GM12891 (cell line): ENCODE measurements around the gene PTCSC3.

Experiments used
- DNase-seq: peaks from one replicate; pipeline ENCODE4 v3.0.0; 2011; ENCODE audit warnings: low spot score; ENCODE audit not compliant: insufficient read length
- FAIRE-seq: peaks from 2 replicates; lab custom pipeline; 2011; peaks lifted over from hg19 to GRCh38; lab: Jason Lieb, UNC
- PAX5 ChIP-seq: IDR thresholded peaks from 2 replicates; pipeline ENCODE4 v1.6.1; 2011; ENCODE audit warnings: low read length, moderate library complexity, mild to moderate bottlenecking; ENCODE audit not compliant: insufficient read depth, severe bottlenecking
- POLR2A ChIP-seq: IDR thresholded peaks from 2 replicates; pipeline ENCODE4 v1.6.1; 2011; ENCODE audit warnings: low read depth, low read length, control low read depth
- POLR2AphosphoS5 ChIP-seq: IDR thresholded peaks from 2 replicates; pipeline ENCODE4 v1.6.1; 2011; ENCODE audit warnings: low read depth, low read length, control low read depth
- POU2F2 ChIP-seq: IDR thresholded peaks from 2 replicates; pipeline ENCODE4 v1.6.1; 2011; ENCODE audit warnings: low read depth, mild to moderate bottlenecking, control low read depth, low read length, moderate library complexity
- SPI1 ChIP-seq: IDR thresholded peaks from 2 replicates; pipeline ENCODE4 v1.6.1; 2011; ENCODE audit warnings: low read depth, low read length, control low read depth
- TAF1 ChIP-seq: IDR thresholded peaks from 2 replicates; pipeline ENCODE4 v1.6.1; 2011; ENCODE audit warnings: low read depth, low read length, control low read depth

The PTCSC3 gene

GRCh38 chr14:36174767-36175424, 1.6 kb downstream of the PTCSC3 start:
- DNase-seq = no peak
- TF ChIP-seq POU2F2 (no peak), PAX5 (no peak), TAF1 (no peak), SPI1 (no peak), POLR2A (no peak), POLR2AphosphoS5 (no peak)
- no peak for FAIRE-seq

- DNase-seq (no peak), FAIRE-seq (no peak)
- TF ChIP-seq PAX5 = no peak
- TF ChIP-seq SPI1 = no peak
- TF ChIP-seq POLR2AphosphoS5 = no peak
- no peak for TF ChIP-seq TAF1
- TF ChIP-seq POLR2A = no peak
- TF ChIP-seq POU2F2 = no peak
Observed at GRCh38 chr14:36173161-36173560, 3.4 kb downstream of the PTCSC3 start.

GRCh38 chr14:36171607-36172006, 4.9 kb downstream of the PTCSC3 start:
- no peak for TF ChIP-seq POLR2AphosphoS5
- TF ChIP-seq POU2F2 = no peak
- TF ChIP-seq POLR2A = no peak
- no peak for TF ChIP-seq TAF1
- TF ChIP-seq PAX5 = no peak
- no peak for TF ChIP-seq SPI1
- FAIRE-seq = no peak
- DNase-seq = no peak

GRCh38 chr14:36167431-36167830, 9.1 kb downstream of the PTCSC3 start:
- DNase-seq (no peak), FAIRE-seq (no peak)
- TF ChIP-seq PAX5 (no peak), SPI1 (no peak), POU2F2 (no peak), POLR2AphosphoS5 (no peak), TAF1 (no peak), POLR2A (no peak)

GRCh38 chr14:36163451-36163850, 13.1 kb downstream of the PTCSC3 start:
- TF ChIP-seq POU2F2 = no peak
- TF ChIP-seq PAX5 = no peak
- TF ChIP-seq TAF1 = no peak
- no peak for TF ChIP-seq POLR2A
- no peak for TF ChIP-seq POLR2AphosphoS5
- no peak for TF ChIP-seq SPI1
- DNase-seq (no peak), FAIRE-seq (no peak)

GRCh38 chr14:36162267-36162666, 14.3 kb downstream of the PTCSC3 start:
- DNase-seq (no peak), FAIRE-seq (no peak)
- TF ChIP-seq TAF1 (no peak), POLR2A (no peak)

GRCh38 chr14:36161776-36162175, 14.7 kb downstream of the PTCSC3 start:
- no peak for TF ChIP-seq POLR2AphosphoS5
- no peak for TF ChIP-seq POU2F2
- no peak for TF ChIP-seq PAX5
- TF ChIP-seq POLR2A = no peak
- no peak for TF ChIP-seq TAF1
- TF ChIP-seq SPI1 = no peak
- FAIRE-seq (no peak), DNase-seq (no peak)

GRCh38 chr14:36151335-36151734, 25.2 kb downstream of the PTCSC3 start:
- FAIRE-seq (no peak), DNase-seq (no peak)
- TF ChIP-seq SPI1 (no peak), PAX5 (no peak), POU2F2 (no peak)

GRCh38 chr14:36134038-36134437, 42.5 kb downstream of the PTCSC3 start:
- DNase-seq (no peak), FAIRE-seq (no peak)
- TF ChIP-seq SPI1 (no peak), PAX5 (no peak), TAF1 (no peak), POU2F2 (no peak), POLR2AphosphoS5 (no peak), POLR2A (no peak)

GRCh38 chr14:36132826-36133225, 43.7 kb downstream of the PTCSC3 start:
- DNase-seq = no peak
- FAIRE-seq = no peak
- TF ChIP-seq SPI1 (no peak), PAX5 (no peak), TAF1 (no peak), POLR2A (no peak), POLR2AphosphoS5 (no peak), POU2F2 (no peak)
